Esophagus (tissue), 2 donors: ENCODE data around the gene FBXW7. TPM values are rescaled to one million over a fixed set of nuclear protein-coding genes. Genes with fewer than 3 reads are reported as not detected.

Experiments
- H3K27ac ChIP-seq, 2 donors: one replicate each; pipeline ENCODE4 v1.5.1; 2013; ENCODE audit warnings: low read depth in 2 of 2, mild to moderate bottlenecking in 2 of 2, inconsistent platforms in 1 of 2, low read length in 1 of 2, moderate library complexity in 1 of 2
- H3K27me3 ChIP-seq, 2 donors: one replicate each; pipeline ENCODE4 v1.6.1; 2013; ENCODE audit warnings: low read length in 2 of 2, control low read depth in 1 of 2, mild to moderate bottlenecking in 1 of 2; ENCODE audit not compliant: insufficient read depth in 2 of 2, control insufficient read depth in 1 of 2
- H3K36me3 ChIP-seq, 2 donors: one replicate each; pipeline ENCODE4 v1.6.1; 2013; ENCODE audit warnings: low read length in 1 of 2; ENCODE audit not compliant: control insufficient read depth in 2 of 2, insufficient read depth in 2 of 2
- H3K4me1 ChIP-seq, 2 donors: one replicate each; pipeline ENCODE4 v1.6.1; 2013; ENCODE audit warnings: low read length in 1 of 2; ENCODE audit not compliant: control insufficient read depth in 2 of 2, insufficient read depth in 2 of 2
- H3K4me3 ChIP-seq, 2 donors: one replicate each; pipeline ENCODE4 v1.5.1; 2013; ENCODE audit warnings: low read length in 2 of 2, mild to moderate bottlenecking in 2 of 2, low read depth in 1 of 2, moderate library complexity in 1 of 2
- H3K9me3 ChIP-seq, 2 donors: one replicate each; pipeline ENCODE4 v1.6.1; 2013; ENCODE audit warnings: mild to moderate bottlenecking in 2 of 2, low read depth in 1 of 2, low read length in 1 of 2, moderate library complexity in 1 of 2; ENCODE audit not compliant: control insufficient read depth in 2 of 2, insufficient read depth in 1 of 2
- WGBS, 2 donors: extraction: QIAGEN DNeasy Blood & Tissue Kit; methylation state at CpG; one replicate each; pipeline ENCODE4 v1.1.7; 2013; 5-methylcytosine and 5-hydroxymethylcytosine counted together
- polyA plus RNA-seq, 2 donors: library from polyadenylated mRNA; stranded (reverse); fragments of 200-250 nt; gene quantifications; one replicate each; pipeline ENCODE4 v1.2.3, GENCODE V29; 2013
- donor health status: healthy with polysubstance abuse.
- donor health status: Bipolar disorder and iron deficiency.

Gene FBXW7
- polyA plus RNA-seq: 10 to 100 TPM in 1 of 2 donors, 1 to 10 TPM in 1; 9.8 to 17.0 TPM

GRCh38 chr4:152535903-152536544, at the start of gene FBXW7:
FBXW7 (minus strand) TSS chr4:152536092; CDS start chr4:152411803, 124,289 bp downstream.
- Histone ChIP-seq H3K4me1 (no peaks in the 10 kb centered on the region), H3K27me3 (no peaks in the 10 kb centered on the region), H3K36me3 (peaks cover 0 to 5% of the 10 kb centered on the region in 2 donors), H3K27ac (peak within 1 kb of the TSS; percentile 99), H3K9me3 (peaks cover 0 to 5% of the 10 kb centered on the region in 2 donors), H3K4me3 (peak within 1 kb of the TSS; percentile 89 to 94)
- WGBS, 2 donors: 0 to 1% methylated on average over 50 to 63 of the region's 63 CpGs

- 51 to 55% methylated on average over 7 of the region's 7 CpGs for WGBS, 2 donors
- H3K27ac ChIP-seq: peak overlapping the region; percentile 16 to 24
These were observed 49.1 kb upstream of the FBXW7 start for GRCh38 chr4:152585023-152585441.

GRCh38 chr4:152581536-152582160, 45.8 kb upstream of the FBXW7 start:
- no peaks in the 10 kb centered on the region for H3K36me3 ChIP-seq
- H3K27me3 ChIP-seq: no peaks in the 10 kb centered on the region
- H3K27ac ChIP-seq: no peak overlapping the region
- WGBS, 2 donors: 85 to 86% methylated on average over 3 of the region's 3 CpGs
- no peaks in the 10 kb centered on the region for H3K4me1 ChIP-seq
- no peak overlapping the region for H3K4me3 ChIP-seq
- no peaks in the 10 kb centered on the region for H3K9me3 ChIP-seq

More at GRCh38 chr4:152585023-152585441, 49.1 kb upstream of the FBXW7 start:
- H3K4me3 ChIP-seq: no peak overlapping the region
- no peaks in the 10 kb centered on the region for H3K9me3 ChIP-seq
- H3K4me1 ChIP-seq: peaks cover 0 to 2% of the 10 kb centered on the region in 2 donors
- H3K36me3 ChIP-seq: no peaks in the 10 kb centered on the region
- H3K27me3 ChIP-seq: no peaks in the 10 kb centered on the region

GRCh38 chr4:152579916-152580315, 44.0 kb upstream of the FBXW7 start:
- WGBS, 2 donors: 93 to 94% methylated on average over 6 of the region's 6 CpGs
- no peaks in the 10 kb centered on the region for H3K4me1 ChIP-seq
- no peaks in the 10 kb centered on the region for H3K36me3 ChIP-seq
- no peak overlapping the region for H3K4me3 ChIP-seq
- no peaks in the 10 kb centered on the region for H3K9me3 ChIP-seq
- no peaks in the 10 kb centered on the region for H3K27me3 ChIP-seq
- H3K27ac ChIP-seq: no peak overlapping the region

- Histone ChIP-seq H3K4me1 (no peaks in the 10 kb centered on the region), H3K27me3 (no peaks in the 10 kb centered on the region), H3K27ac (no peak overlapping the region), H3K36me3 (no peaks in the 10 kb centered on the region), H3K4me3 (no peak overlapping the region), H3K9me3 (no peaks in the 10 kb centered on the region)
- WGBS, 2 donors: 77 to 85% methylated on average over 11 of the region's 11 CpGs
These were observed 43.3 kb upstream of the FBXW7 start for GRCh38 chr4:152579107-152579764.

- Histone ChIP-seq H3K27ac (no peak overlapping the region), H3K27me3 (no peaks in the 10 kb centered on the region), H3K9me3 (no peaks in the 10 kb centered on the region), H3K4me1 (no peaks in the 10 kb centered on the region), H3K4me3 (no peak overlapping the region), H3K36me3 (no peaks in the 10 kb centered on the region)
- WGBS, 2 donors: 62 to 78% methylated on average over 1 of the region's 1 CpG
These were observed 42.8 kb upstream of the FBXW7 start for GRCh38 chr4:152578670-152579069.

GRCh38 chr4:152577708-152578396, 42.0 kb upstream of the FBXW7 start:
- no peaks in the 10 kb centered on the region for H3K9me3 ChIP-seq
- no peaks in the 10 kb centered on the region for H3K27me3 ChIP-seq
- no peaks in the 10 kb centered on the region for H3K4me1 ChIP-seq
- H3K36me3 ChIP-seq: no peaks in the 10 kb centered on the region
- 64 to 70% methylated on average over 6 of the region's 6 CpGs for WGBS, 2 donors
- no peak overlapping the region for H3K27ac ChIP-seq
- no peak overlapping the region for H3K4me3 ChIP-seq

- no peaks in the 10 kb centered on the region for H3K9me3 ChIP-seq
- no peaks in the 10 kb centered on the region for H3K27me3 ChIP-seq
- WGBS, 2 donors: 68 to 90% methylated on average over 1 of the region's 1 CpG
- H3K4me1 ChIP-seq: no peaks in the 10 kb centered on the region
- H3K4me3 ChIP-seq: no peak overlapping the region
- H3K36me3 ChIP-seq: no peaks in the 10 kb centered on the region
- H3K27ac ChIP-seq: no peak overlapping the region
These were observed 39.6 kb upstream of the FBXW7 start for GRCh38 chr4:152575533-152575932.

- Histone ChIP-seq H3K27me3 (no peaks in the 10 kb centered on the region), H3K4me3 (no peak overlapping the region), H3K9me3 (no peaks in the 10 kb centered on the region), H3K4me1 (no peaks in the 10 kb centered on the region), H3K27ac (no peak overlapping the region), H3K36me3 (no peaks in the 10 kb centered on the region)
- 78 to 79% methylated on average over 2 of the region's 2 CpGs for WGBS, 2 donors
These were observed 38.0 kb upstream of the FBXW7 start for GRCh38 chr4:152573861-152574260.
